Measurements from ENCODE around the gene KBTBD2.

KBTBD2 gene

DNA sequence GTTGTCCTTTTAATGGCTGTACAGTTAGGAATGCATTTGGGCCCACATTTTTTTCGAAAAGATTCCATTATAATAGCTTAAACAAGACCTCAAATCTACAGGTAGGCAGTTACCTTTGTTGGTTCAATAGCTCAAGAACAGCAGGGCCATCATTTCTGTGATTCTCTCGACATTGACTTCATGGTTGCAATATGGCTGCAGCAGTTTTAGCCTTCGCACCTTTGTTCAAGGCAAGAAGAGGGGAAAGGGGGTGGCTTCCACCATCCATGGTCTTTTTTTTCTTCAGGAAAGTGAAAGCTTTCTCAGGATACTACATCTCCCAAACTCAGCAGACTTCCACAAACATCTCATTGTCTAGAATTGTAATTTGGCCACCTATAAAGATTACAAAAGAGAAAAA is 2.2 kb upstream of the KBTBD2 start:
- Histone ChIP-seq H3K27me3 (ENCODE audit: insufficient read depth, poor library complexity, severe bottlenecking) (no peaks in the 10 kb centered on the region), H3K4me3 (replicated peaks; ENCODE audit: insufficient read depth, low read length) (no peak overlapping the region), H3K27ac (replicated peaks) (no peak overlapping the region)
- TF ChIP-seq, protein P1, sequence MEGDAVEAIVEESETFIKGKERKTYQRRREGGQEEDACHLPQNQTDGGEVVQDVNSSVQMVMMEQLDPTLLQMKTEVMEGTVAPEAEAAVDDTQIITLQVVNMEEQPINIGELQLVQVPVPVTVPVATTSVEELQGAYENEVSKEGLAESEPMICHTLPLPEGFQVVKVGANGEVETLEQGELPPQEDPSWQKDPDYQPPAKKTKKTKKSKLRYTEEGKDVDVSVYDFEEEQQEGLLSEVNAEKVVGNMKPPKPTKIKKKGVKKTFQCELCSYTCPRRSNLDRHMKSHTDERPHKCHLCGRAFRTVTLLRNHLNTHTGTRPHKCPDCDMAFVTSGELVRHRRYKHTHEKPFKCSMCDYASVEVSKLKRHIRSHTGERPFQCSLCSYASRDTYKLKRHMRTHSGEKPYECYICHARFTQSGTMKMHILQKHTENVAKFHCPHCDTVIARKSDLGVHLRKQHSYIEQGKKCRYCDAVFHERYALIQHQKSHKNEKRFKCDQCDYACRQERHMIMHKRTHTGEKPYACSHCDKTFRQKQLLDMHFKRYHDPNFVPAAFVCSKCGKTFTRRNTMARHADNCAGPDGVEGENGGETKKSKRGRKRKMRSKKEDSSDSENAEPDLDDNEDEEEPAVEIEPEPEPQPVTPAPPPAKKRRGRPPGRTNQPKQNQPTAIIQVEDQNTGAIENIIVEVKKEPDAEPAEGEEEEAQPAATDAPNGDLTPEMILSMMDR (IDR thresholded peaks at IDR 0.05; ENCODE audit: insufficient read depth, low read length), result no peak
- TF ChIP-seq REST (IDR thresholded peaks at IDR 0.05; ENCODE audit: insufficient replicate concordance, low read depth), result no peak
- TF ChIP-seq SPI1 (IDR thresholded peaks at IDR 0.05; ENCODE audit: borderline replicate concordance, low read depth), result no peak
- TF ChIP-seq GABPA (IDR thresholded peaks at IDR 0.05; ENCODE audit: low read depth), result no peak
- TF ChIP-seq POLR2AphosphoS5 (IDR thresholded peaks at IDR 0.05; ENCODE audit: low read depth), result no peak
- DNase-seq (ENCODE audit: low read depth in 1 of 2, low spot score in 1 of 2), result no peak

DNA sequence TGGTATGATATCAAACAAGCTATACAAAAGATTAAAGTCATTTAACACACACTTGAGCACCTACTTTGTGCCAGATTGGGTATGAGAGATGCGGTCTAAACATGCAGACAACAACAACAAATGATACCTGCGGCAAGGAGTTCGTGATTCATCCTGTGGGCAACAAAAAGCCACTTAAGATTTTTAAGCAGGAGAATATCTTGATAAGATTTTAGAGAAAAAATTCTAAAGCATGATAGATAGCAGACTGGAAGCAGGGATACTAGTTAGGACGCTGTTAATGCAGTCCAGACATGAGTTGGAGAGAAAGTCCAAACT is 1.6 kb upstream of the KBTBD2 start:
- Histone ChIP-seq H3K27ac (replicated peaks) (peak overlapping the region; percentile 93), H3K4me3 (replicated peaks; ENCODE audit: insufficient read depth, low read length) (no peak overlapping the region), H3K27me3 (ENCODE audit: insufficient read depth, poor library complexity, severe bottlenecking) (no peaks in the 10 kb centered on the region)
- TF ChIP-seq, protein P1 (IDR thresholded peaks at IDR 0.05; ENCODE audit: insufficient read depth, low read length), result no peak
- TF ChIP-seq GABPA (IDR thresholded peaks at IDR 0.05; ENCODE audit: low read depth) (no peak), POLR2AphosphoS5 (IDR thresholded peaks at IDR 0.05; ENCODE audit: low read depth) (no peak), SPI1 (IDR thresholded peaks at IDR 0.05; ENCODE audit: borderline replicate concordance, low read depth) (no peak), REST (IDR thresholded peaks at IDR 0.05; ENCODE audit: insufficient replicate concordance, low read depth) (no peak)
- no peak for DNase-seq (ENCODE audit: low read depth in 1 of 2, low spot score in 1 of 2)

DNA sequence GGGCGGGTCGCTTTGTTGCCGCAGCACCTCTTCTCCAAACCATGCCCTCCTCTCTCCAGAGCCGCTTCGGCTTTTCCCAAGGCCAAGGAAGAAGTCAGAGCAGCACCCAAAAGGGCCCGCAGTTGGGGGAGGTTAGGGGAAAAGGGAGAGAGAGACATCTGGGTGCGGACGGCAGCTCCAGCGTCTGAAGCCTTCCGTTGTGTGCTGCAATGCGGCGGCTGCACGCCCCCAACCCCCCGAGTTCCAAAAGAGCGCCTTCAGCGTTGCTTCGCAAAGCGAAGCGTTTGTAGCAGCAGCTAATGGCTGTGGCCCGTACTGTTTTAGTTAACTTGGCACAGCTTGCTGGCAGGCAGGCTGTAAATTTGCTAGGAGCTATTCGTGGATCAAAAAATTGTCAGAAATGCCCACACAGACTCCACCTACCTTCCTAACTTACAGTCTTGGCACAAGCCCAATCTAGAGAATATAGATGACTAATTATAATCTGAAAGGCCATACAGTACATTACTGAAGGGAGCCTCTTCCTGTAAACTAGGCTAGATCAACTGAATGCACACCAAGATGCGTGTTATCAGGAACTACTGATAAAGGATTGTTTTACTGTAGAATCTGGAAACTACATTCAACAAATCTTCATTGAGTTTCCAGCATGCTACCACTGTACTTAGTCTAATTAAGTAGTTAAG is 1.1 kb upstream of the KBTBD2 start:
- Histone ChIP-seq H3K27me3 (ENCODE audit: insufficient read depth, poor library complexity, severe bottlenecking) (no peaks in the 10 kb centered on the region), H3K4me3 (replicated peaks; ENCODE audit: insufficient read depth, low read length) (peak overlapping the region; percentile 56), H3K27ac (replicated peaks) (peak overlapping the region; percentile 93)
- DNase-seq (ENCODE audit: low read depth in 1 of 2, low spot score in 1 of 2), result peak in 1 of 2 experiments; percentile 63
- no peak for TF ChIP-seq REST (IDR thresholded peaks at IDR 0.05; ENCODE audit: insufficient replicate concordance, low read depth)
- TF ChIP-seq GABPA (IDR thresholded peaks at IDR 0.05; ENCODE audit: low read depth), result no peak
- TF ChIP-seq, protein P1 (IDR thresholded peaks at IDR 0.05; ENCODE audit: insufficient read depth, low read length), result no peak
- no peak for TF ChIP-seq SPI1 (IDR thresholded peaks at IDR 0.05; ENCODE audit: borderline replicate concordance, low read depth)
- no peak for TF ChIP-seq POLR2AphosphoS5 (IDR thresholded peaks at IDR 0.05; ENCODE audit: low read depth)
